GM12892 (cell line): Measurements from ENCODE around the gene ZNF654.

ENCODE experiments used
- POLR2A ChIP-seq: IDR thresholded peaks from 2 replicates; pipeline ENCODE4 v1.6.1; 2011; ENCODE audit warnings: low read depth, low read length, control low read depth
- POLR2AphosphoS5 ChIP-seq: IDR thresholded peaks from 2 replicates; pipeline ENCODE4 v1.6.1; 2011; ENCODE audit warnings: low read depth, low read length, control low read depth

- TF ChIP-seq POLR2AphosphoS5, result no peak
- TF ChIP-seq POLR2A, result no peak
These were observed 74.7 kb downstream of the ZNF654 start for GRCh38 chr3:88133711-88134263.
